Measurements from ENCODE around the gene PTPRD. TPM values are rescaled to one million over a fixed set of nuclear protein-coding genes. Genes with fewer than 3 reads are reported as not detected.

The PTPRD gene
- total and polyA plus RNA-seq, 2 of the 4 experiments (the other 2 are of a cell fraction), result 0.07 to 0.18 TPM

- Histone ChIP-seq H4K91ac (ENCODE audit: insufficient read depth, low read depth, low read length) (no peak overlapping the region), H2BK20ac (ENCODE audit: low read depth, low read length) (no peak overlapping the region), H3K9ac (ENCODE audit: low read depth, low read length) (no peak overlapping the region), H2BK5ac (ENCODE audit: low read depth, low read length, poor library complexity, severe bottlenecking) (no peak overlapping the region), H3K36me3 (ENCODE audit: control insufficient read depth, insufficient read depth, low read length) (no peaks in the 10 kb centered on the region), H4K8ac (ENCODE audit: low read depth in 2 of 2, low read length in 2 of 2) (no peak overlapping the region), H2AK5ac (ENCODE audit: low read depth, low read length) (no peak overlapping the region), H3K18ac (ENCODE audit: low read depth, low read length) (no peak overlapping the region), H3K79me1 (ENCODE audit: low read depth in 1 of 2, low read length in 2 of 2) (no peaks in the 10 kb centered on the region), H3K4ac (ENCODE audit: low read depth, low read length) (no peak overlapping the region), H4K5ac (ENCODE audit: low read depth, low read length) (no peak overlapping the region), H3K56ac (ENCODE audit: extremely low read depth, insufficient read depth, low read length) (no peak overlapping the region), H2BK15ac (ENCODE audit: low read depth, low read length) (no peak overlapping the region), H4K20me1 (ENCODE audit: insufficient read depth, low read length) (no peaks in the 10 kb centered on the region), H3K14ac (replicated peaks; ENCODE audit: low read depth, low read length) (no peak overlapping the region), H3K4me3 (ENCODE audit: insufficient read depth, low read depth, low read length) (no peak overlapping the region), H3K23ac (ENCODE audit: low read depth, low read length) (no peak overlapping the region), H2BK120ac (ENCODE audit: low read depth, low read length) (no peak overlapping the region), H3K27me3 (ENCODE audit: control insufficient read depth, insufficient read depth, low read length) (no peaks in the 10 kb centered on the region), H2AFZ (replicated peaks; ENCODE audit: low read length, poor library complexity) (no peak overlapping the region), H2AK9ac (replicated peaks; ENCODE audit: low read depth, low read length, poor library complexity) (no peak overlapping the region), H3K27ac (ENCODE audit: insufficient read depth, low read length) (no peak overlapping the region), H3K9me1 (ENCODE audit: insufficient read depth, low read length) (no peaks in the 10 kb centered on the region), H3K4me2 (ENCODE audit: low read depth, low read length) (no peak overlapping the region), H3K9me3 (ENCODE audit: control insufficient read depth, insufficient read depth, low read length) (no peaks in the 10 kb centered on the region; the same call in 1 of the 2 replicates), H3K4me1 (ENCODE audit: control insufficient read depth, insufficient read depth, low read length) (no peaks in the 10 kb centered on the region)
- dilution Hi-C loops (cut with HindIII; ENCODE audit: low sequenced_read_pairs, unreplicated experiment) (no loop called here), intact Hi-C loops (cut with micrococcal nuclease) (no loop called here), in situ Hi-C loops (cut with MboI; ENCODE audit: low sequenced_read_pairs) (no loop called here)
- no TSS peak for BruUV-seq (replicated peaks)
- CTCF ChIA-PET, result no interaction called here
- no peak for ATAC-seq (ENCODE audit: low read depth)
- POLR2A ChIA-PET (ENCODE audit: unreplicated experiment), result no interaction called here
- no peak for DNase-seq
- no peak for TF ChIP-seq RAD21 (IDR thresholded peaks at IDR 0.05; ENCODE audit: low read length)
- no peak for TF ChIP-seq RFX5 (IDR thresholded peaks at IDR 0.05; ENCODE audit: low read depth, low read length)
- TF ChIP-seq SMC3 (IDR thresholded peaks at IDR 0.05; ENCODE audit: low read depth, low read length), result no peak
- TF ChIP-seq CHD1 (IDR thresholded peaks at IDR 0.05; ENCODE audit: low read depth, low read length), result no peak
- no peak for TF ChIP-seq CEBPB (IDR thresholded peaks at IDR 0.05; ENCODE audit: low read depth, low read length)
- no peak for TF ChIP-seq MAFK (IDR thresholded peaks at IDR 0.05; ENCODE audit: low read depth, low read length)
- no peak for TF ChIP-seq POLR2A (IDR thresholded peaks at IDR 0.05; ENCODE audit: low read depth, low read length)
- no peak for TF ChIP-seq RCOR1 (IDR thresholded peaks at IDR 0.05; ENCODE audit: insufficient replicate concordance, low read length)
- no peak for TF ChIP-seq USF2 (IDR thresholded peaks at IDR 0.05; ENCODE audit: low read depth, low read length)
- no peak for TF ChIP-seq MAZ (IDR thresholded peaks at IDR 0.05; ENCODE audit: borderline replicate concordance, low read depth, low read length)
- TF ChIP-seq ELK1 (IDR thresholded peaks at IDR 0.05; ENCODE audit: borderline replicate concordance, low read depth, low read length), result no peak
- no peak for TF ChIP-seq CTCF (conservative IDR thresholded peaks at IDR 0.05; ENCODE audit: low read depth, low read length)
- no peak for TF ChIP-seq BHLHE40 (IDR thresholded peaks at IDR 0.05; ENCODE audit: low read depth, low read length)
- WGBS, 2 experiments (ENCODE audit: extremely low coverage in 2 of 2, insufficient read length in 1 of 2), result 100% methylated on average over 1 of the region's 10 CpGs; no CpG with 5 or more reads in 1 of the 2 experiments
Observed at GRCh38 chr9:8473244-8474020, 2139.4 kb downstream of the PTPRD start.
